GM12878 (cell line): ENCODE measurements around the gene STT3B.

Experiments
- EGR1 ChIP-seq, 2 experiments: IDR thresholded peaks; 1 replicate in 1 of 2; 2 replicates in 1 of 2; pipeline ENCODE4 v1.6.1; 2011 to 2012; ENCODE audit warnings: low read depth in 2 of 2, low read length in 2 of 2, borderline replicate concordance in 1 of 2, mild to moderate bottlenecking in 1 of 2, moderate library complexity in 1 of 2
- EZH2 ChIP-seq: IDR thresholded peaks from 2 replicates; pipeline ENCODE4 v1.6.1; 2012; ENCODE audit warnings: low read depth, mild to moderate bottlenecking, control low read depth, inconsistent platforms, low read length, borderline replicate concordance; ENCODE audit not compliant: control insufficient read depth
- PML ChIP-seq: IDR thresholded peaks from 2 replicates; pipeline ENCODE4 v1.6.1; 2012; ENCODE audit warnings: low read length, inconsistent platforms
- SREBF2 ChIP-seq: IDR thresholded peaks from 2 replicates; pipeline ENCODE4 v1.6.1; 2012; ENCODE audit warnings: mild to moderate bottlenecking, low read length
- YY1 ChIP-seq: IDR thresholded peaks from 2 replicates; pipeline ENCODE4 v1.6.1; 2011; ENCODE audit warnings: low read depth, mild to moderate bottlenecking, low read length
- TF ChIP-seq, protein P1 (sequence below), 3 experiments: IDR thresholded peaks in 2 of 3; conservative IDR thresholded peaks in 1 of 3; 2 replicates each; pipeline ENCODE4 v1.5.1; 2011; ENCODE audit warnings: low read depth in 3 of 3, low read length in 3 of 3, mild to moderate bottlenecking in 3 of 3, control low read depth in 2 of 3, moderate library complexity in 2 of 3, inconsistent platforms in 1 of 3, mixed read lengths in 1 of 3; ENCODE audit not compliant: control insufficient read depth in 2 of 3, insufficient read depth in 1 of 3; ENCODE audit errors: extremely low read depth in 1 of 3

GRCh38 chr3:31596176-31596575 lies 63.5 kb downstream of the STT3B start:
- no peak for TF ChIP-seq EZH2
- TF ChIP-seq EGR1 (IDR thresholded peaks at IDR 0.05; ENCODE audit: borderline replicate concordance in 1 of 2, low read depth in 2 of 2, low read length in 2 of 2) = no peak
- TF ChIP-seq YY1 = no peak
- no peak for TF ChIP-seq SREBF2
- TF ChIP-seq, protein P1, sequence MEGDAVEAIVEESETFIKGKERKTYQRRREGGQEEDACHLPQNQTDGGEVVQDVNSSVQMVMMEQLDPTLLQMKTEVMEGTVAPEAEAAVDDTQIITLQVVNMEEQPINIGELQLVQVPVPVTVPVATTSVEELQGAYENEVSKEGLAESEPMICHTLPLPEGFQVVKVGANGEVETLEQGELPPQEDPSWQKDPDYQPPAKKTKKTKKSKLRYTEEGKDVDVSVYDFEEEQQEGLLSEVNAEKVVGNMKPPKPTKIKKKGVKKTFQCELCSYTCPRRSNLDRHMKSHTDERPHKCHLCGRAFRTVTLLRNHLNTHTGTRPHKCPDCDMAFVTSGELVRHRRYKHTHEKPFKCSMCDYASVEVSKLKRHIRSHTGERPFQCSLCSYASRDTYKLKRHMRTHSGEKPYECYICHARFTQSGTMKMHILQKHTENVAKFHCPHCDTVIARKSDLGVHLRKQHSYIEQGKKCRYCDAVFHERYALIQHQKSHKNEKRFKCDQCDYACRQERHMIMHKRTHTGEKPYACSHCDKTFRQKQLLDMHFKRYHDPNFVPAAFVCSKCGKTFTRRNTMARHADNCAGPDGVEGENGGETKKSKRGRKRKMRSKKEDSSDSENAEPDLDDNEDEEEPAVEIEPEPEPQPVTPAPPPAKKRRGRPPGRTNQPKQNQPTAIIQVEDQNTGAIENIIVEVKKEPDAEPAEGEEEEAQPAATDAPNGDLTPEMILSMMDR (IDR thresholded peaks at IDR 0.05 in 2 of 3, conservative IDR thresholded peaks at IDR 0.05 in 1 of 3; ENCODE audit: control insufficient read depth in 2 of 3, extremely low read depth in 1 of 3, insufficient read depth in 1 of 3, low read depth in 3 of 3, low read length in 3 of 3) = no peak
- no peak for TF ChIP-seq PML
